WTC11 (cell line): Measurements from ENCODE around the gene GSN.

ENCODE experiments used
- CTCF ChIP-seq: fragments of 200-600 bp; IDR thresholded peaks from 2 replicates; pipeline ENCODE4 v1.8.0; 2022; ENCODE audit warnings: antibody characterized with exemption
- FOXK1 ChIP-seq: sonication (generic); formaldehyde crosslinking; IDR thresholded peaks from 2 replicates; pipeline ENCODE4 v1.8.0; 2022; ENCODE audit warnings: mild to moderate bottlenecking, moderate library complexity, missing genetic modification reagents
- GABPB1 ChIP-seq: sonication (generic); formaldehyde crosslinking; IDR thresholded peaks from 2 replicates; pipeline ENCODE4 v1.8.1; 2023; ENCODE audit warnings: mild to moderate bottlenecking, missing genetic modification reagents
- HMGXB4 ChIP-seq: sonication (generic); formaldehyde crosslinking; IDR thresholded peaks from 2 replicates; pipeline ENCODE4 v1.8.1; 2023; ENCODE audit warnings: mild to moderate bottlenecking, moderate library complexity, missing genetic modification reagents
- IRF1 ChIP-seq: sonication (generic); formaldehyde crosslinking; IDR thresholded peaks from 2 replicates; pipeline ENCODE4 v1.8.0; 2023; ENCODE audit warnings: missing genetic modification reagents
- IRF2 ChIP-seq: sonication (generic); formaldehyde crosslinking; IDR thresholded peaks from 2 replicates; pipeline ENCODE4 v1.8.0; 2022; ENCODE audit warnings: low read depth, missing genetic modification reagents, borderline replicate concordance
- MAX ChIP-seq: sonication (generic); formaldehyde crosslinking; IDR thresholded peaks from 2 replicates; pipeline ENCODE4 v1.8.0; 2022; ENCODE audit warnings: mild to moderate bottlenecking, missing genetic modification reagents
- TP53 ChIP-seq: sonication (generic); formaldehyde crosslinking; IDR thresholded peaks from 2 replicates; pipeline ENCODE4 v1.8.1; 2023; ENCODE audit warnings: mild to moderate bottlenecking, missing genetic modification reagents
- USF1 ChIP-seq: sonication (generic); formaldehyde crosslinking; IDR thresholded peaks from 2 replicates; pipeline ENCODE4 v1.8.0; 2022; ENCODE audit warnings: mild to moderate bottlenecking, missing genetic modification reagents
- ZNF232 ChIP-seq: sonication (generic); formaldehyde crosslinking; IDR thresholded peaks from 2 replicates; pipeline ENCODE4 v1.8.0; 2022; ENCODE audit warnings: mild to moderate bottlenecking, missing genetic modification reagents
- TF ChIP-seq, protein P1 (sequence below): sonication (generic); formaldehyde crosslinking; IDR thresholded peaks from 2 replicates; pipeline ENCODE4 v1.8.1; 2022; ENCODE audit warnings: mild to moderate bottlenecking, moderate library complexity, missing genetic modification reagents
- TF ChIP-seq, protein P2 (sequence below): sonication (generic); formaldehyde crosslinking; IDR thresholded peaks from 2 replicates; pipeline ENCODE4 v1.8.1; 2022; ENCODE audit warnings: low read depth, mild to moderate bottlenecking, moderate library complexity, missing genetic modification reagents, borderline replicate concordance
- TF ChIP-seq, protein P3 (sequence below): sonication (generic); formaldehyde crosslinking; conservative IDR thresholded peaks from 2 replicates; pipeline ENCODE4 v1.8.1; 2022; ENCODE audit warnings: mild to moderate bottlenecking, missing genetic modification reagents

DNA sequence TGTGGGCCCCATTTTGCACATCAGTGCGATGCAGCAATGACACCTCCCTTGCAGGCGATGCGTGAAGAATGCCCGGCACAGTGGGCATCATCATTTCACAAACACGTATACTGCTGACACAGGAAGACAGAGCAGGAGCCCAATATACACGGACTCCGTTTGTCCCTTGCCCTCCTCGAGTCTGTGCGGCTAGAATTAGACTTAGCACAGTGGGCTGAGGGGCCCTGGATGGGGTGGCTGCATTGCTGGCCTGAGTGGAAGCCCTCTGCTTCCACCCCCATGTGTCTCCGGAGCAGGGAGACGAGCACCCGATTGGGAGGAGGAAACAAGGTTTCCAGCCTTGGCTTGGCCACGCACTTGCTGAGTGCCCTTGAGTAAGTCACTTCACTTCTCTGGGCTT is 40.8 kb downstream of the GSN start:
- TF ChIP-seq, protein P1, sequence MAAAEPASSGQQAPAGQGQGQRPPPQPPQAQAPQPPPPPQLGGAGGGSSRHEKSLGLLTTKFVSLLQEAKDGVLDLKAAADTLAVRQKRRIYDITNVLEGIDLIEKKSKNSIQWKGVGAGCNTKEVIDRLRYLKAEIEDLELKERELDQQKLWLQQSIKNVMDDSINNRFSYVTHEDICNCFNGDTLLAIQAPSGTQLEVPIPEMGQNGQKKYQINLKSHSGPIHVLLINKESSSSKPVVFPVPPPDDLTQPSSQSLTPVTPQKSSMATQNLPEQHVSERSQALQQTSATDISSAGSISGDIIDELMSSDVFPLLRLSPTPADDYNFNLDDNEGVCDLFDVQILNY (CRISPR knock-in tag): no peak
- TF ChIP-seq, protein P2, sequence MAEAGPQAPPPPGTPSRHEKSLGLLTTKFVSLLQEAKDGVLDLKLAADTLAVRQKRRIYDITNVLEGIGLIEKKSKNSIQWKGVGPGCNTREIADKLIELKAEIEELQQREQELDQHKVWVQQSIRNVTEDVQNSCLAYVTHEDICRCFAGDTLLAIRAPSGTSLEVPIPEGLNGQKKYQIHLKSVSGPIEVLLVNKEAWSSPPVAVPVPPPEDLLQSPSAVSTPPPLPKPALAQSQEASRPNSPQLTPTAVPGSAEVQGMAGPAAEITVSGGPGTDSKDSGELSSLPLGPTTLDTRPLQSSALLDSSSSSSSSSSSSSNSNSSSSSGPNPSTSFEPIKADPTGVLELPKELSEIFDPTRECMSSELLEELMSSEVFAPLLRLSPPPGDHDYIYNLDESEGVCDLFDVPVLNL (CRISPR knock-in tag): no peak
- TF ChIP-seq HMGXB4 (CRISPR knock-in tag) (no peak), MAX (CRISPR knock-in tag) (no peak), CTCF (no peak), ZNF232 (CRISPR knock-in tag) (no peak), USF1 (CRISPR knock-in tag) (no peak), IRF1 (CRISPR knock-in tag) (no peak), IRF2 (CRISPR knock-in tag) (no peak), FOXK1 (CRISPR knock-in tag) (no peak), TP53 (CRISPR knock-in tag) (no peak), GABPB1 (CRISPR knock-in tag) (no peak)
- TF ChIP-seq, protein P3, sequence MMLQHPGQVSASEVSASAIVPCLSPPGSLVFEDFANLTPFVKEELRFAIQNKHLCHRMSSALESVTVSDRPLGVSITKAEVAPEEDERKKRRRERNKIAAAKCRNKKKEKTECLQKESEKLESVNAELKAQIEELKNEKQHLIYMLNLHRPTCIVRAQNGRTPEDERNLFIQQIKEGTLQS: no peak
